Right lobe of liver (tissue), 4 donors: ENCODE measurements around the gene CNOT4.

Experiments used
- CTCF ChIP-seq, 4 donors: fragments of 200-600 bp in 3 of 4; fragments of 450-650 bp in 1 of 4; IDR thresholded peaks; one replicate each; pipeline versions ENCODE4 v1.5.1 to v1.8.0; 2016 to 2022; ENCODE audit warnings: antibody characterized with exemption in 4 of 4, mild to moderate bottlenecking in 2 of 4
- POLR2A ChIP-seq: fragments of 450-650 bp; IDR thresholded peaks from one replicate; pipeline ENCODE4 v1.6.1; 2017; ENCODE audit warnings: antibody characterized with exemption, mild to moderate bottlenecking
- donor health status: DM: no; HTN: no; CAD: no.
- donor health status: DM: no; HTN: no; CAD: no.
- donor health status: DM: no; HTN: yes; CAD: no.

GRCh38 chr7:135558881-135559280, 49.0 kb upstream of the CNOT4 start:
- TF ChIP-seq POLR2A: no peak
- no peak for TF ChIP-seq CTCF (IDR thresholded peaks at IDR 0.05)
